8988T (cell line): ENCODE results near the gene GABRG2.

Experiments
- DNase-seq: peaks from one replicate; pipeline ENCODE4 v3.0.0; 2011

The GABRG2 gene

GRCh38 chr5:162196351-162196750, 128.8 kb downstream of the GABRG2 start:
- no peak for DNase-seq

- DNase-seq = no peak
Measured at GRCh38 chr5:162202285-162202880, 134.8 kb downstream of the GABRG2 start.
